Measurements from ENCODE around the gene RBFOX1. TPM values are rescaled to one million over a fixed set of nuclear protein-coding genes. Genes with fewer than 3 reads are reported as not detected.

The RBFOX1 gene
- polyA plus RNA-seq, 1 experiment: not detected

DNA sequence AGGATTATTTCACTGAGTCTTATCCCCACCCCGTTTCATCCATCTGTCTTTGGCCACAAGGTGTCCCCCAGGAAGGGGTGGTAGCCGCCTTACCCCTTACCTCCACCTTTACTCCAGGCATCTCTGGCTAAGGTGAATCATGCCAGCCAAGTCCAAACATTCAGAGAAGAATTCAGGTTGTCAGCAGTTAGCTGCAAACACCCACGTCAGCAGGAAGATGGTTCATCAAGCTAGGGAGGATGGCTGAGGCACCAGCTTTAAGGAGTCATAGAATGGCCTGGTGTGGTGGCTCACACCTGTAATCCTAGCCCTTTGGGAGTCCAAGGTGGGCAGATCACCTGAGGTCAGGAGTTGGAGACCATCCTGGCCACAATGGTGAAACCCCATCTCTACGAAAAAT is 61.0 kb downstream of the RBFOX1 start:
- H3K9me3 ChIP-seq (ENCODE audit: control insufficient read depth, insufficient read depth, low read length): peaks cover 20% of the 10 kb centered on the region
- POLR2A ChIA-PET: no interaction called here
- CTCF ChIA-PET: no interaction called here
- no peaks in the 10 kb centered on the region for H3K27me3 ChIP-seq (ENCODE audit: control insufficient read depth, insufficient read depth, low read length)
- H3K4me3 ChIP-seq (ENCODE audit: low read depth, low read length): no peak overlapping the region
- no peak for DNase-seq (ENCODE audit: low read depth, low spot score)
- H3K27ac ChIP-seq (ENCODE audit: low read depth, low read length): no peak overlapping the region
- TF ChIP-seq, protein P1, sequence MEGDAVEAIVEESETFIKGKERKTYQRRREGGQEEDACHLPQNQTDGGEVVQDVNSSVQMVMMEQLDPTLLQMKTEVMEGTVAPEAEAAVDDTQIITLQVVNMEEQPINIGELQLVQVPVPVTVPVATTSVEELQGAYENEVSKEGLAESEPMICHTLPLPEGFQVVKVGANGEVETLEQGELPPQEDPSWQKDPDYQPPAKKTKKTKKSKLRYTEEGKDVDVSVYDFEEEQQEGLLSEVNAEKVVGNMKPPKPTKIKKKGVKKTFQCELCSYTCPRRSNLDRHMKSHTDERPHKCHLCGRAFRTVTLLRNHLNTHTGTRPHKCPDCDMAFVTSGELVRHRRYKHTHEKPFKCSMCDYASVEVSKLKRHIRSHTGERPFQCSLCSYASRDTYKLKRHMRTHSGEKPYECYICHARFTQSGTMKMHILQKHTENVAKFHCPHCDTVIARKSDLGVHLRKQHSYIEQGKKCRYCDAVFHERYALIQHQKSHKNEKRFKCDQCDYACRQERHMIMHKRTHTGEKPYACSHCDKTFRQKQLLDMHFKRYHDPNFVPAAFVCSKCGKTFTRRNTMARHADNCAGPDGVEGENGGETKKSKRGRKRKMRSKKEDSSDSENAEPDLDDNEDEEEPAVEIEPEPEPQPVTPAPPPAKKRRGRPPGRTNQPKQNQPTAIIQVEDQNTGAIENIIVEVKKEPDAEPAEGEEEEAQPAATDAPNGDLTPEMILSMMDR (IDR thresholded peaks at IDR 0.05; ENCODE audit: low read depth, low read length): no peak

- Histone ChIP-seq H3K4me3 (ENCODE audit: low read depth, low read length) (no peak overlapping the region), H3K27ac (ENCODE audit: low read depth, low read length) (no peak overlapping the region), H3K27me3 (ENCODE audit: control insufficient read depth, insufficient read depth, low read length) (no peaks in the 10 kb centered on the region), H3K9me3 (ENCODE audit: control insufficient read depth, insufficient read depth, low read length) (peaks cover 26% of the 10 kb centered on the region)
- no peak for DNase-seq (ENCODE audit: low read depth, low spot score)
- CTCF ChIA-PET: no interaction called here
- POLR2A ChIA-PET: no interaction called here
- TF ChIP-seq, protein P1 (IDR thresholded peaks at IDR 0.05; ENCODE audit: low read depth, low read length): no peak
Measured at GRCh38 chr16:7394720-7395336, 62.2 kb downstream of the RBFOX1 start.

- Histone ChIP-seq H3K27me3 (ENCODE audit: control insufficient read depth, insufficient read depth, low read length) (no peaks in the 10 kb centered on the region), H3K9me3 (ENCODE audit: control insufficient read depth, insufficient read depth, low read length) (peaks cover 23% of the 10 kb centered on the region), H3K27ac (ENCODE audit: low read depth, low read length) (no peak overlapping the region), H3K4me3 (ENCODE audit: low read depth, low read length) (no peak overlapping the region)
- TF ChIP-seq, protein P1 (IDR thresholded peaks at IDR 0.05; ENCODE audit: low read depth, low read length): no peak
- POLR2A ChIA-PET: no interaction called here
- DNase-seq (ENCODE audit: low read depth, low spot score): no peak
- CTCF ChIA-PET: interaction anchor here (0.6 kb wide), 1 partner anchor 1254 kb away, joined by 3 read pairs; no protein-coding TSS in a partner anchor
Measured at GRCh38 chr16:7397901-7398300, 65.3 kb downstream of the RBFOX1 start.

GRCh38 chr16:7398536-7398935 is 65.9 kb downstream of the RBFOX1 start:
- POLR2A ChIA-PET: no interaction called here

GRCh38 chr16:7399296-7399695 is 66.7 kb downstream of the RBFOX1 start:
- POLR2A ChIA-PET: no interaction called here
- Histone ChIP-seq H3K9me3 (ENCODE audit: control insufficient read depth, insufficient read depth, low read length) (peaks cover 22% of the 10 kb centered on the region; the same call in 1 of the 2 replicates), H3K27me3 (ENCODE audit: control insufficient read depth, insufficient read depth, low read length) (no peaks in the 10 kb centered on the region), H3K4me3 (ENCODE audit: low read depth, low read length) (no peak overlapping the region), H3K27ac (ENCODE audit: low read depth, low read length) (no peak overlapping the region)
- TF ChIP-seq, protein P1 (IDR thresholded peaks at IDR 0.05; ENCODE audit: low read depth, low read length): no peak
- CTCF ChIA-PET: no interaction called here
- DNase-seq (ENCODE audit: low read depth, low spot score): no peak

More at GRCh38 chr16:7398536-7398935, 65.9 kb downstream of the RBFOX1 start:
- H3K27me3 ChIP-seq (ENCODE audit: control insufficient read depth, insufficient read depth, low read length): no peaks in the 10 kb centered on the region
- CTCF ChIA-PET: no interaction called here
- no peak overlapping the region for H3K27ac ChIP-seq (ENCODE audit: low read depth, low read length)
- H3K4me3 ChIP-seq (ENCODE audit: low read depth, low read length): no peak overlapping the region
- TF ChIP-seq, protein P1 (IDR thresholded peaks at IDR 0.05; ENCODE audit: low read depth, low read length): no peak
- H3K9me3 ChIP-seq (ENCODE audit: control insufficient read depth, insufficient read depth, low read length): peaks cover 22% of the 10 kb centered on the region
- no peak for DNase-seq (ENCODE audit: low read depth, low spot score)
